Activated naive CD8-positive, alpha-beta T cell treated with anti-CD3 and anti-CD28 coated beads, Interleukin-2, amount 50 U/mL, for 16 hours (primary cell): ENCODE data around the gene VARS2.

ENCODE experiments used
- DNase-seq: peaks from one replicate; pipeline ENCODE4 v3.0.0-alpha.2; 2020; ENCODE audit warnings: low read depth, low spot score

VARS2 gene

GRCh38 chr6:30884521-30885480 lies 29.2 kb upstream of the VARS2 start:
- DNase-seq: no peak

GRCh38 chr6:30885481-30885998 lies 28.5 kb upstream of the VARS2 start:
- DNase-seq: no peak

- DNase-seq: no peak
These were observed 27.8 kb upstream of the VARS2 start for GRCh38 chr6:30885999-30886896.

GRCh38 chr6:30886897-30887255 lies 27.2 kb upstream of the VARS2 start:
- DNase-seq: no peak

GRCh38 chr6:30887901-30888815 lies 25.9 kb upstream of the VARS2 start:
- DNase-seq: no peak

GRCh38 chr6:30888816-30889495 lies 25.1 kb upstream of the VARS2 start:
- no peak for DNase-seq

GRCh38 chr6:30889496-30889885 lies 24.5 kb upstream of the VARS2 start:
- no peak for DNase-seq

- DNase-seq: no peak
These were observed 24.0 kb upstream of the VARS2 start for GRCh38 chr6:30889921-30890645.

GRCh38 chr6:30890646-30891449 lies 23.2 kb upstream of the VARS2 start:
- DNase-seq: no peak

GRCh38 chr6:30891450-30891723 lies 22.7 kb upstream of the VARS2 start:
- DNase-seq: no peak

GRCh38 chr6:30891816-30892538 lies 22.1 kb upstream of the VARS2 start:
- no peak for DNase-seq

- no peak for DNase-seq
These were observed 20.9 kb upstream of the VARS2 start for GRCh38 chr6:30893001-30893591.

- no peak for DNase-seq
These were observed 20.4 kb upstream of the VARS2 start for GRCh38 chr6:30893666-30894065.

- DNase-seq: no peak
These were observed 19.7 kb upstream of the VARS2 start for GRCh38 chr6:30894381-30894780.

- DNase-seq: no peak
These were observed 19.1 kb upstream of the VARS2 start for GRCh38 chr6:30894935-30895334.

- no peak for DNase-seq
These were observed 18.7 kb upstream of the VARS2 start for GRCh38 chr6:30895343-30895742.

GRCh38 chr6:30896541-30896940 lies 17.5 kb upstream of the VARS2 start:
- DNase-seq: no peak

- DNase-seq: no peak
These were observed 16.2 kb upstream of the VARS2 start for GRCh38 chr6:30897882-30898281.
